GM21447 (cell line): Measurements from ENCODE around the gene HDLBP.
"Not testable (repeated sequence)": the region's sequence is repeated elsewhere in the genome, so short reads cannot be mapped to it uniquely, and the experiment has no call there.

ENCODE experiments used
- ATAC-seq: cut with Tn5 transposase; IDR thresholded peaks from one replicate; pipeline ENCODE4 v1.9.1; 2021; ENCODE audit not compliant: unreplicated experiment

HDLBP gene

DNA sequence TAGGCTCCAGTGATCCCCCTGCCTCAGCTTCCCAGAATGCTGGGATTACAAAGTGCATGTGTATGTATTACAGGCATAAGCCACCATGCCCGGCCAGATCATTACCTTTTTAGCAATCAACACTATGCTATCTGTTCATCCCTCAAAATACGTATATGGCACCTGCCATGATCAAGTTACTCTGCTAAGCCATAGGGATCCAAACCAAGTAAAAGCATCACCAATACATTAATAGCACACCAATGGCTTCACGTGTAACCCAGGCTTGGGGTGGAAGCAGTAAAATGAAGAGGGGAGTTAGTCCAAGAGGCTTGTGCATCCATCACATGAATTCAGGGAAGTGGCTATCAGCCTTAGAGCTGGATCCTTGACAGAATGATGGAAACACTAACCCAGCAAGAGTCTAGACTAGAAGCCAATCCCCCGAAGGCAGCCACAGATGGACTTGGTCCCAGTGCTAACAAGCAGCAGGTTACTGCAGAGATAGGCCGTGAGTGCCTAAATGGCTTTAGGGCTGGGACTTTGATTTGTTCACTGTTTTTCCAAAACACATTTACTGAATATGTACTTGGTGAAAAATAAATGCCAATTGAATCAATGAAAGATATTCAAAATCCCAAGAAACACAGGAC, 11.3 kb downstream of the HDLBP start:
- ATAC-seq = no peak

DNA sequence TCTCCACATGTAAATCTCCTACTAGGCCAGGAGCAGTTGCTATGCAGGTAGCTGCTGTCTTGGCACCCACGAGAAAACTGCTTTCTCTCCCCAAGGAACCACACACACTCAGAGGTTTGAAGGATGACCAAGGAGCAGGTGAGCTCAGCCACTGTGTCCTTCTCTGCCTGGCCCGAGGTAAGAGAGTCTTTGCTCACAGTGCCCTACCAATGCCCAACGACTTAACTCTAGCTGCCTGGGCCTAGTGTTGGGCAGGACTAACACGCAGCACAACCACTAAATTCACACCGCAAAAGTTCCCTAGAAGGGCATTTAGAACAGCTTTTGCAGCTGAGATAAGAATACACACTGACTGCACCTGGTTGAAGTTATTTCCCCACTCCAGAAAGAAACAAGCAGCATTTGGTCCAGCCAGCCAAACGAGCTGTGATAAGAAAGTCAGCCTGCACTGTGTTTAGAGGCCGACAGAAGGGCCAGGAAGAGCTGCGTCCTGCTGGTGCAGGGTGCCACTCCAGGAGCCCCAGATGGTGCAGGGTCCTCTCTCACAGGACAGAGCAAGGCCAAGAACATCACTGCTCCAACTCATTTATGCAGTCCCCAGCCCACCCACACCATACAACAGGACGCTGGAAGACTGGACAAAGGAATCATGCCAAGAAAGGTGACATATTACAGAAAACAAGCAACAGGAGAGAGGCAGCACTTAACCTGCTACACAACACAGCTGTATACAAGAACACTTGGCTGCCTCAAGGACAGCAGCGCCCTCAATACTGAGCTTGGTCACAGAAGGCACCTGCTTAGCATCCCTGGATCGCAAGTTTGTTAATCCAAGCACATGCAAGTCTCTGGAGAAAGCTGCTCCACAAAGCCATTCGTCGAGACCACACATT, 12.5 kb downstream of the HDLBP start:
- ATAC-seq = no peak

DNA sequence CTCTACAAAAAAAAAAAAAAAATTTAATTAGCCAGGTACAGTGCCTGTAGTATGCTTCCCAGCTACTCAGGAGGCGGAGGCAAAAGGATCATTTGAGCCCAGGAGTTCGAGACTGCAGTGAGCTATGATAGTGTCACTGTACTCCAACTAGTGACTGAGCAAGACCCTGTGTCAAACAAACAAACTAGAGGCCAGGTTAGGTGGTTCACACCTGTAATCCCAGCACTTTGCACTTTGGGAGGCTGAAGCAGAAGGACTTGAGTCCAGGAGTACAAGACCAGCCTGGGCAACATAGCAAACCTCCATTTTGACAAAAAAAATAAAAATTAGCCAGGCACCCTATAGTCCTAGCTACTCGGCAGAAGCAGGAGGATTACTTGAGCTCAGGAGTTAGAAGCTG, 13.4 kb downstream of the HDLBP start:
- no peak for ATAC-seq

DNA sequence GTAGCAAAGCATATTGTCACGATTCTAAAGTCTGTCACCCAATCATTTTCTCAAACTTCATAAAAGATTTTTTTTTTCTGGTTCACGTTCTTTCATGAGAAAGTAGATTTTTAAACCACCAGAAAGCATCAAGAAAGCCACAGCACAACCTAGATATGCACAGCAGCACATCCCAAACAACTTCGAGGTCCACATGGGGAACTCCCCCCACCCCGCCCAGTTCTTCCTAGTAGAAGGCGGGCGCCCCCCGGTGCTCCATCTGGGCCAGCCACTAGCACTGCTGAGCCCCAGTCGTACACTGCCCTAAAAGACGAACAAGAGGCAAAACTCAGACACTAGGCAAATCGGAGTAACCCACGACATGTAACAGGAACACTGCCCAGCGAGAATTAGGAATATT, 15.5 kb downstream of the HDLBP start:
- ATAC-seq = no peak

DNA sequence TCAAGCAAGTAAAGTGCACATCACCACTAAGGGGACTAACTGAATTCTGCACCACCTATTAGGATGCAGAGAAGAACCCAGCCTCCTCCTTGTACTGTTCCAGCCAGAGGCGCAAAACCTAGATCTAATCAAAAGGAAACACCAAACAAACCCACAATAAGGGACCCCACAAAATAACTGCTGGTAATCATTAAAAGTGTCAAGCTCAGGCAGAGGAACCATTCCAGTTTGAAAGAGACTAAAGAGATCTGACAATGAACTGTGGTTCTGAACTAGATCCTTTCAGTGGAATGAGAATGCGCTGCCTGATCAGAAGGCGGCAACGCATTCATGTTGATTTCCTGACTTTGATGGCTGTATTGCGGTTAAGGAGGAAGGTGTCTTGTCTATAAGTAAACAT, 16.8 kb downstream of the HDLBP start:
- no peak for ATAC-seq

DNA sequence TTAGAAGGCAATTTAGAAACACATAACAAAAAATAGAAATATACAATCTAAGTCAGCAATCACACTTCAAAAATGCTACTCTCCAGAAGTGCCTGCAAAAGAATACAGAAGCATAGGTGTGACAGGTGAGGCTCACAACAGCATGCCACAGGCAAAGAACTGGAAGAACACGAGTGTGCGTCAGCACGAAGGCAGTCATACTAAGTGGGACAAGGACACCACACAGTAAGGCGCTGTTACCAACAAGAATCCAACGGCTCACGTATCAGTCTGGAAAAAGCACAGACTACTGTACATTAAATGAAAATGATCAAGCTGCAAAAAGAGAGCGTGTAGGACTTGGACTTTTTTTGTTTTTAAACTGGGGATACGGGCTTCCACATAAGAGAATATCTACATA, 18.7 kb downstream of the HDLBP start:
- ATAC-seq = no peak

DNA sequence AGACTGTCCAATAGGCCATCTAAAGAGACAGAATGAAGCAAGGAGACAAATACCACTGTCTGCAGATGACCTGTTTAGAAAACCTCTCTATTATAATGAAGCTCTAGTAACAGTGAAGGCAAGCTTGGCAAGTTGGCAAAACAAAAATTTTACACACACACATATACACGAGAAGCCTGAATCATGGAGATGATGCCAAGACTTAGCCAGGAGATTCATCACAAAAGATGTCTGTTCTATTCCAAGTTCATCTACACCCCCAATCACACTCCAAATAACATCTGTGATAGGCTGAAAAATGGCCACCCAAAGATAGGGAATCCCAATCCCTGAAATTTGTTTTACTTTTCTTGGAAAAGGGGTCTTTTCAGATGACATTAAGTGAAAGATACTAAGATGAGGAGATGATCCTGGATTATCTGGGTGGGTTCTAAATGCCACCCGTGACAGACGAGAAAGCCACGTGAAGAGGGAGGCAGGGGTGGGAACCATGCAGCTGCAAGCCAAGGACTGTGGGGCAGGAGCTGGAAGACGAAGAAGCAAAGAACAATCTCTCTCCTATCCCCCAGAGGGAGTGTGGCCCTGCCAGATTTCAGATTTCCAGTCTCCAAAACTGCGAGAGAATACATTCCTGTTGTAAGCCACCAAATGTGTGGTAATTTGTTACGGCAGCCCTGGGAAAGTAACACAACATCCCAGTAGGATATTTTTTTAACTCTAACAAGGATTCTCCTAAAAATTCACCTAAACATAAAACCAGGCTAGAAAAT, 20.0 kb downstream of the HDLBP start:
- no peak for ATAC-seq

DNA sequence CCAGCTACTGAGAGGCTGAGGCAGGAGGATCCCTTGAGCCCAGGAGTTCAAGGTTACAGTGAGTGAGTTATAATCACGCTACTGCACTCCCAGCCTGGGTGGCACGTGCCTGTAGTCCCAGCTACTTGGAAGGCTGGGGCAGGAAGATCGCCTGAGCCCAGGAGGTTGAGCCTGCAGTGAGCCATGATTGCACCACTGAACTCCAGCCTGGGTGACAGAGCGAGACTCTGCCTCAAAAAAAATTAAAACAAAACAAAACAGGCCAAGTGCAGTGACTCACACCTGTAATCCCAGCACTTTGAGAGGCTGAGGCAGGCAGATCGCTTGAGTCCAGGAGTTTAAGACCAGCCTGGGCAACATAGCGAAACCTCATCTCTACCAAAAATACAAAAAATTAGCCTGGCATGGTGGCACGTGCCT, 22.1 kb downstream of the HDLBP start:
- ATAC-seq = not testable (repeated sequence)

DNA sequence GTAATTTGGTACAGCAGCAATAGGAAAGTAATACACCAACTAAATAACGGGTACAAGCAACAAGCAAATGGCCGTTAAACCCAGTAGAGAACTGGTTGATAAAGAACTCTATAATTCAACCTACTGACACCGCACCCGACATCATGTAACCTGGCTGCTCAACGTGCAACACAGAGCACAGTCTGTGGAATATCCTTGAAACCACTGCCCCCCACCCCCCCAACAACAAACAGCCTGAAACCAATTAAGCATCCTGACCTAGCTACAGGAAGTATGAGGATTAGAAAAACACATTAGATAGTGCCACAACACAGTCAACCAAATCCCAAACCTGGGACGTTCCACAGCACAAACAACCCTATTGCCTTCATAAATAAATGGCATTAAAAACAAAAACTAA, 23.5 kb downstream of the HDLBP start:
- no peak for ATAC-seq

DNA sequence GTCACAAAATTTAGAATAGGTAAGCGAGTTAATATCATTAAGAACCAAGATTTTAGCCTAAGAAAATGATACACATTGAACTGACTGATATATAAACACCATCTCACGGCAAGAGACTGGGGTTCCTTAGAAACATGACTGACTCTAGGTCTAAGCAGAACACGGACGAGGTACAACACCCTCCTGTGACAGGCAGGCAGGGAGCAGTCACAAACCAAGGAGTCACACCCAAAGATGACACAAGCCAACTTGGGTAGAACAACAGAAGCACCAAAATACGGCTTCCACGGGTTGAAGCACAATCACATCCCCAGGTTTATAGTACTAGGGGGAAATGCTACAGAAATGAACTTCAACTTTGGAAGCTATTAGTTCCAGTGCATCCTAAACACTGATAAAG, 24.3 kb downstream of the HDLBP start:
- ATAC-seq = no peak

DNA sequence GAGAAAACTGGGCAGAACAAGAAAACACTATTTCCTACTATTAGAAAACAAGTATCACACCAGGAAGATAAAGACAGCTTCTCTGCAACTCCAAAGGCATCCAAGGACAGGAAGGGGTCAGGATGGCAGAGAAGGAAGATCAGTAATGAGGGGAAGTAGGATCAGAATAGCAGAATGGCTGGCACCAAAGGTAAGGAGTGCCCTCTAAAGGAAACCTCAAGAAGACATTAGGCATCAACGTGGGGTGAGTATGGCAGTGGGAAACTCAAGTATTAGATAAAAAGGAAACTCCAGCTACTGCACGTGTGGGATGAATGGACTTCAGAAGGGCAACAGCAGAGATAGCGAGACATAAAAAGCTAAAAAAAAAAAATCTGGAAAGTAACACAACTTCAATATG, 25.9 kb downstream of the HDLBP start:
- ATAC-seq = no peak

DNA sequence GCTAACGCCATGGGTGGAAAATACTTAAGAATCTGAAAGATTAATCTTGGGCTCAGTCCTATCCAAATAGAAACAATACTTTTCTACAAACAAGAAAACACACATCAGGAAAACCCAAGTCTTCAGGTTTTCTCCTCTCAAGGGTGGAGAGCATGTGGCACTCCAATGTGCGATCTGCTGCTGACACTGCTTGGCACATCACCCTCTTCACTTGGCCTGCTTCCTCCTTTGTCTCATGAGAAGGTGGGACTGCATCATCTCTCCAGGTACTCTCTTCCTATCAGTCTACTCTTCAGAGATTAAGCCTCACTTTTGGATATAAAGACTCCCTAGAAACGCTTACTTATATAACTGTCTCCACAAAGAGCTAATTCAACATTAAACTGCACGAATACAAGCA, 26.4 kb downstream of the HDLBP start:
- ATAC-seq = no peak

DNA sequence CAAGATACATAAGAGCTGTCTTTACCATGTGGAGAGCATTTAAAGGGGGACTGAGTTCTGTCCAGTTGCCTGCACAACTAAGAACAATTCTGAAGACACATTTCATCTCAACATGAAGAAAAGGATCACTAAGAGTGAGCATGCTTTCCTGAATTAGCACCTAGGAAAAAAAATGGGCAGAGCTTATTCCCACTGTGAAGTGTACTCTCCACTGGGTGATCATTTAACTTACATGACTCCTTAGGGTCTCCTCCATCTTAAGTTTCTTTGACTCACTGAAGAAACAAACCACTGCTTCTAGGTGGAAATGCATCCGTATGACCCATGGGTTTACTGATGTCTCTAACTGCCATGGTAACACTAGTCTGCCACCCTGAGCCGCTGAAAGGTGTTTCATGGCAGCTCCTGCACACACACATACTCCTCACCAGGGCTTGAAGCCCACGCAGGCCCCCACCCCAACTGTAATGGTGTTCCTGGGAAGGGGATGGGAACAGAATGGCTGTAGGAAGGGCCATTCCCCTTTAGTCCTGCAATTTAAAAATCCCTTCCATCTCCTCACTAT, 27.1 kb downstream of the HDLBP start:
- no peak for ATAC-seq

DNA sequence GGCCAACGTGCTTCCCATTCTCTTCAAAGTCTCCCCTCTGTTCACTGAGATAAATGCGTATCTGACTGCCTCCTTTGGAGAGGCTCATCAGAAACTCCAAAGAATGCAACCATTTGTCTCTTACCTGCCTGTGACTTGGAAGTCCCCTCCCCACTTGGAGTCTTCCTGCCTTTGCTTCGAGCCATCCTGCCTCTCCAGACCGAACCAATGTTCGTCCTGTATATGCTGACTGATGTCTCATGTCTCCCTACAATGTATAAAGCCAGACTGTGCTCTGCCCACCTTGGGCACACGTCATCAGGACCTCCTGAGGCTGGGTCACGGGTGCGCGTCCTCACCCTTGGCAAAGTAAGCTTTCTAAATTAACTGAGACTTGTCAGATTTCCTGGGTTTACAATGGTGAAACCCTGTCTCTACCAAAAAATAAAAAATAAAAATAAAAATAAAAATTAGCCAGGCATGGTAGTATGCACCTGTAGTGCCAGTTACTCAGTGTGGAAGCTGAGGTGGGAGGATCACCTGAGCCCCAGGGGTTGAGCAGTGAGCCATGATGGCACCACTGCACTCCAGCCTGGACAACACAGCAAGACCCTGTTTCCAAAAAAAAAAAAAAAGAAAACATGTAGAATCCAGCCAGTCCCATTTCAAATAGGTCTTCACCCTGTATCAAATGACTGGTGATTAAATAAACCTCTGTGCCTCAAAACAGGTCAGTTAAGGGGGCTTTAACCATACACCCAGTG, 29.0 kb downstream of the HDLBP start:
- no peak for ATAC-seq

DNA sequence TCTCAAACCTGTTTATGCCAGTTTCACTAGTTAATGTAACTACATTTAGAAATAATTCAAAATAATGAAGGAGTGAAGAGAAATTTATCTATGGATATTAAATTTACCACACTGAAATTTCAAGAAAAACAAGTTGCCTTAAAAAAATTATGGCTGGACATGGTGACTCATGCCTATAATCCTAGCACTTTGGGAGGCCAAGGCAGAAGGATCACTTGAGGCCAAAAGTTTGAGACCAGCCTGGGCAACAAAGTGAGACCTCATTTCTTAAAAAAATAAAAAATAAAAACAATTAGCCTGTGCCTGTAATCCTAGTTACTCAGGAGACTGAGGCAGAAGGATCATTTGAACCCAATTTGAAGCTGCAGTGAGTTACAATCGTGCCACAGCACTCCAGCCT, 29.9 kb downstream of the HDLBP start:
- ATAC-seq = no peak

DNA sequence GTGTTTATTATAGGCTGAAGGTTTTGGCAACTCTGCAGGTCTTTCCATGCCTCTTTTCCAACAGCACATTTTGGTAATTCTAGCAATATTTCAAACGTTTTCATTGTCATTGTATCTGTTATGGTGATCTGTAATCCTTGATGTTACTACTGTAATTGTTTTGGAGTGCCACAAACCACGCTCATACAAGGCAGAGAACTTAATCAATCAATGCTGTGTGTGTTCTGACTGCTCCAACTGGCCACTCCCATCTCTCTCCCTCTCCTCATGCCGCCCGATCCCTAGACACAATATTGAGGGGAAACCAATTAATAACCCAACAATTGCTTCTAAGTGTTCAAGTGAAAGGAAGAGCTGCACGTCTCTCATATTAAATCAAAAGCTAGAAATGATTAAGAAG, 32.9 kb downstream of the HDLBP start:
- ATAC-seq = no peak

DNA sequence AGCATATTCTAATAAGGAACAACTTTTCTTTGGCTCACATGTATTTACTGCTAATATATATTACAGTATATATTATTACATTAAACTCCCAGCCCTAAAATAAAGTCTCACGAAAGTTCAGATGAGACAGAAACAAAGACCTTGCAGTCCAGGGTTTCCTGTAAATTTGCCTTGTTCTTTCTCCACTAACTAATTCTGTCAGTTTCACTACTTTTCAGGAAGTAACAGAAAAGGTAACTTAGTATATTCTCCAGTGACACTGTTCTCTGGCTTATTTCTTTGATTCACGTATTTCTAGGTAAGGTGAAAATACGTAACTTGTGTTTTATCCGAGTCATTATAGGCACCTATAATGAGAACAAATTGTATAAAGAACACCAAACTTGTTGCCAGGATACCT, 35.2 kb downstream of the HDLBP start:
- no peak for ATAC-seq

DNA sequence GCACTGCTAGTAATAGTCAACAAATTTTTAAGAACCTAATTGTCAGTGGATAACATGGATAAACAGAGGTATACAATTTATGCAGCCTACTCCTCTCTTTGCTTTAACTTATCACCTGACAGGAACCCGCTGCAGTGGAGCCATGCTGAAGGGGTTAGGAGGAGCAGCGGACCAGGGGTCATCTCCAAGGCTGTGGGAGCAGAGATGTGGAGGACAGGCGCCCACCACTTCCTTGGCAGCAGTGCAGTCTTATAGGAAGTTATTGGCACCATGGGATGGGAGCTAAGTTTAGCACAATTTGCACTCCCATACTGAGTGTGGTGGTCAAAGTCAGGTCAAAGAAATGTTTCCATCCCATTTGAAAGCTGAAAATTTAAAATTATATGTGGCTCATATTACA, 35.6 kb downstream of the HDLBP start:
- ATAC-seq = no peak

DNA sequence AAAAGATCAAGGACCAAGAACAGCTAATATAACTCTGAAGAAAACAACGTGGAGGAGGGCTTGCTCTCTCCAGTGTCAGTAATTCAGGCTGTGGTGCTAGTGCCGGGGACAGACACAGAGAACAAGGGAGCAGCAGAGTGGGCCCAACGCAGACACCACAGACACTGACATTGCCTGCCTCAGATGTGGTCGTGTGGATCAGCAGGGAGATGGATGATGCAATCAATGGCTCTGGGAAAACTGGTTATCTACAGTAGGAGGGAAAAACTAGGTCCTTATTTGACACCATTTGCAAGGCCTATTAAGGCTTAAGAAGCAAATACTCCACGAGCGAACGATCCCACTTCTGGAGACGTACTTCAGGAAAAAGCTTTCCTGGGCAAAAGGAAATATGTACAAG, 36.1 kb downstream of the HDLBP start:
- no peak for ATAC-seq

DNA sequence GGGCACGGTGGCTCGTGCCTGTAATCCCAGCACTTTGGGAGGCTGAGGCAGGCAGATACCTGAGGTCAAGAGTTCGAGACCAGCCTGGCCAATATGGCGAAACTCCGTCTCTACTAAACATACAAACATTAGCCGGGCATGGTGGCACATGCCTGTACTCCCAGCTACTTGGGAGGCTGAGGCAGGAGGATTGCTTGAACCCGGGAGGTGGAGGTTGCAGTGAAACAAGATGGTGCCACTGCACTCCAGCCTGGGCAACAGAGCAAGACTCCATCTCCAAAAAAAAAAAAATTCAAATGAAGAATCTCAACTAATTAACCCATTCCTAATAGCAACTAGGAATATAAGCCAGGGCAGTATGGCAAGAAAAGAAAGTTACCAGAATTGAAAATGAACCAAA, 37.2 kb downstream of the HDLBP start:
- not testable (repeated sequence) for ATAC-seq

DNA sequence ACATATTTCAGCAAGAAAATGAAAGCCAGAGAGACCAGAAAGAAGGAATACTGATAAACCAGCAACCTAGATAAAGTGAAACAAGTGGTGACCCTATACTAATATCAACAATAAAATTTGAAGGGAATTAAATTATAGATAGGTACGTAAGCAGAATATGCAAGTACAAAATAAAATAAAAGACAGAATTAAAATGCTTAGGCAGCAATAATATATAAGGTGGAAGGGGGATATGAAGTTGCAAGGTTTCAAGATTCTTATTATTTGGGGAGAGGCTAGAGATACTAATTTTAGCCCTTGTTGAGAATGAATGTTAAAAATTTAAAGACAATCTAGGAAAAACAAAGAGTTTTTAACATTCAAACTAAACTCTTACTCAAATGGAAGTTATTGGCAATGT, 39.6 kb downstream of the HDLBP start:
- ATAC-seq = no peak
